HCT116 (cell line): ENCODE measurements around the gene KCNAB3. TPM values are rescaled to one million over a fixed set of nuclear protein-coding genes. Genes with fewer than 3 reads are reported as not detected.

Experiments
- ATAC-seq: fragments of 200-7000 bp; cut with Tn5 transposase; 2 replicates; pipeline ENCODE4 v1.9.1; 2020; ENCODE audit warnings: mild to moderate bottlenecking, moderate library complexity
- BruUV-seq: library from RNA; stranded (reverse); fragments of 400-500 nt; replicated peaks from 2 replicates; lab custom pipeline; 2021; lab: Mats Ljungman, UMichigan
- CTCF ChIA-PET: fragments of 300-600 bp; sonication (Branson Sonifier 250); formaldehyde crosslinking; loops from one replicate; lab custom pipeline; 2021; ENCODE audit warnings: antibody characterized with exemption; lab: Charles Lee
- POLR2A ChIA-PET: fragments of 300-600, 350-600 bp; sonication (Branson Sonifier 250); formaldehyde crosslinking; loops from one replicate; lab custom pipeline; 2021; ENCODE audit warnings: antibody characterized with exemption; lab: Charles Lee
- RAD21 ChIA-PET, 2 experiments: fragments of 300-600 bp; sonication (Branson Sonifier 250); formaldehyde crosslinking; loops; one replicate each; lab custom pipeline; 2023; ENCODE audit warnings: low total read pairs in 2 of 2; ENCODE audit not compliant: uncharacterized antibody in 2 of 2, unreplicated experiment in 2 of 2, low non-redundant PET in 1 of 2; lab: Charles Lee
- DNase-seq: peaks from one replicate; pipeline ENCODE4 v3.0.0-alpha.2; 2010; ENCODE audit warnings: low read depth, low spot score
- H2AFZ ChIP-seq: fragments of 200-600 bp; shearing (Covaris generic), sonication (generic); 2 replicates; pipeline ENCODE4 v1.6.1; 2017; ENCODE audit warnings: low read depth, mixed run types, mixed read lengths, antibody characterized with exemption, low read length; ENCODE audit not compliant: poor library complexity, severe bottlenecking
- H3K27ac ChIP-seq: 2 replicates; pipeline ENCODE4 v1.5.1; 2012; ENCODE audit warnings: low read depth, low read length
- H3K27me3 ChIP-seq: fragments of 200-600 bp; sonication (generic); 2 replicates; pipeline ENCODE4 v1.6.1; 2016; ENCODE audit warnings: mixed run types, low read length, mixed read lengths; ENCODE audit not compliant: insufficient read depth
- H3K36me3 ChIP-seq, 2 experiments: fragments of 200-500 bp in 1 of 2; fragments of 200-600 bp in 1 of 2; sonication (Bioruptor generic) in 1 of 2; sonication (generic) in 1 of 2; 2 replicates each; pipeline versions ENCODE4 v1.5.1 to v1.6.1; 2014 to 2016; ENCODE audit warnings: low read length in 2 of 2, inconsistent platforms in 1 of 2, mixed read lengths in 1 of 2, mixed run types in 1 of 2; ENCODE audit not compliant: insufficient read depth in 2 of 2, control insufficient read depth in 1 of 2
- H3K4me1 ChIP-seq, 2 experiments: fragments of 200-600 bp in 1 of 2; sonication (generic) in 1 of 2; 2 replicates each; pipeline versions ENCODE4 v1.5.1 to v1.6.1; 2012 to 2017; ENCODE audit warnings: low read length in 2 of 2, inconsistent platforms in 1 of 2, mild to moderate bottlenecking in 1 of 2, mixed read lengths in 1 of 2, mixed run types in 1 of 2, moderate library complexity in 1 of 2; ENCODE audit not compliant: insufficient read depth in 2 of 2, control insufficient read depth in 1 of 2
- H3K4me2 ChIP-seq: fragments of 200-600 bp; sonication (generic); 2 replicates; pipeline ENCODE4 v1.6.1; 2017; ENCODE audit warnings: mixed run types, low read length, mixed read lengths
- H3K4me3 ChIP-seq, 2 experiments: fragments of 200-600 bp in 1 of 2; sonication (generic) in 1 of 2; replicated peaks in 1 of 2; 2 replicates each; pipeline ENCODE4 v1.5.1; 2011 to 2016; ENCODE audit warnings: low read length in 2 of 2, control low read depth in 1 of 2, low read depth in 1 of 2, mild to moderate bottlenecking in 1 of 2, mixed read lengths in 1 of 2, mixed run types in 1 of 2
- H3K79me2 ChIP-seq: fragments of 200-600 bp; sonication (generic); 2 replicates; pipeline ENCODE4 v1.6.1; 2017; ENCODE audit warnings: mild to moderate bottlenecking, mixed run types, low read length, moderate library complexity, mixed read lengths; ENCODE audit not compliant: insufficient read depth
- H3K9ac ChIP-seq: fragments of 200-600 bp; sonication (generic); 2 replicates; pipeline ENCODE4 v1.6.1; 2016; ENCODE audit warnings: low read length, mixed read lengths
- H3K9me2 ChIP-seq: fragments of 200-600 bp; sonication (generic), shearing (Covaris generic); 2 replicates; pipeline ENCODE4 v1.6.1; 2017; ENCODE audit warnings: mixed run types, mild to moderate bottlenecking, moderate library complexity; ENCODE audit not compliant: insufficient read depth
- H3K9me3 ChIP-seq, 2 experiments: fragments of 200-500 bp in 1 of 2; fragments of 200-600 bp in 1 of 2; sonication (Bioruptor generic) in 1 of 2; sonication (generic) in 1 of 2; 2 replicates each; pipeline ENCODE4 v1.6.1; 2014 to 2017; ENCODE audit warnings: low read length in 2 of 2, mixed read lengths in 2 of 2, inconsistent platforms in 1 of 2, low read depth in 1 of 2, mild to moderate bottlenecking in 1 of 2, mixed run types in 1 of 2, moderate library complexity in 1 of 2; ENCODE audit not compliant: control insufficient read depth in 1 of 2, insufficient read depth in 1 of 2
- H4K20me1 ChIP-seq: fragments of 200-600 bp; sonication (generic), shearing (Covaris generic); 2 replicates; pipeline ENCODE4 v1.6.1; 2017; ENCODE audit warnings: mixed run types, mild to moderate bottlenecking, moderate library complexity; ENCODE audit not compliant: insufficient read depth
- ATF3 ChIP-seq: IDR thresholded peaks from 2 replicates; pipeline ENCODE4 v1.6.1; 2012
- ELF1 ChIP-seq: IDR thresholded peaks from 2 replicates; pipeline ENCODE4 v1.6.1; 2012; ENCODE audit warnings: low read depth, borderline replicate concordance
- EZH2 ChIP-seq: fragments of 200-600 bp; sonication (generic); IDR thresholded peaks from 2 replicates; pipeline ENCODE4 v1.6.1; 2017; ENCODE audit warnings: antibody characterized with exemption, mixed run types
- EZH2phosphoT487 ChIP-seq: fragments of 200-600 bp; IDR thresholded peaks from 2 replicates; pipeline ENCODE4 v1.6.1; 2018; ENCODE audit warnings: antibody characterized with exemption, borderline replicate concordance
- FOSL1 ChIP-seq: IDR thresholded peaks from 2 replicates; pipeline ENCODE4 v1.6.1; 2012; ENCODE audit warnings: low read depth
- JUND ChIP-seq: IDR thresholded peaks from 2 replicates; pipeline ENCODE4 v1.6.1; 2012
- MAX ChIP-seq: IDR thresholded peaks from 2 replicates; pipeline ENCODE4 v1.6.1; 2012
- POLR2AphosphoS5 ChIP-seq: IDR thresholded peaks from 2 replicates; pipeline ENCODE4 v1.6.1; 2011; ENCODE audit warnings: mild to moderate bottlenecking, low read depth, low read length, moderate library complexity
- RAD21 ChIP-seq: IDR thresholded peaks from 2 replicates; pipeline ENCODE4 v1.6.1; 2012; ENCODE audit warnings: low read depth, mild to moderate bottlenecking
- REST ChIP-seq: IDR thresholded peaks from 2 replicates; pipeline ENCODE4 v1.6.1; 2012; ENCODE audit warnings: low read depth
- YY1 ChIP-seq: IDR thresholded peaks from 2 replicates; pipeline ENCODE4 v1.6.1; 2011; ENCODE audit warnings: low read length, low read depth, moderate library complexity, mild to moderate bottlenecking; ENCODE audit not compliant: insufficient replicate concordance; ENCODE audit errors: extremely low read depth
- intact Hi-C: fragments of 100-400 bp; cut with micrococcal nuclease; formaldehyde crosslinking; loops from 2 replicates; pipeline ENCODE4 v1.10.0; 2022
- total RNA-seq: library from RNA; stranded (reverse); gene quantifications from one replicate; pipeline ENCODE4 v1.2.1, GENCODE V29; 2021; ENCODE audit not compliant: unreplicated experiment

Gene KCNAB3
- total RNA-seq, 1 experiment from 2014 or later: 7.1 TPM

GRCh38 chr17:7887038-7887481, 42.6 kb downstream of the KCNAB3 start (continued):
- TF ChIP-seq POLR2AphosphoS5 (no peak), JUND (no peak), YY1 (no peak), RAD21 (no peak), REST (no peak), FOSL1 (no peak)

- no peaks in the 10 kb centered on the region for H3K27me3 ChIP-seq
- intact Hi-C loops: loop anchor here (1.0 to 2.0 kb wide), 2 partner anchors 29 to 52 kb away; partner anchors contain the start of genes KDM6B and NAA38
- H3K4me3 ChIP-seq: peak overlapping the region; percentile 56 to 82
- peak overlapping the region; percentile 97 for H3K27ac ChIP-seq
- H3K4me1 ChIP-seq: peaks cover 39 to 53% of the 10 kb centered on the region in 2 experiments
- H3K9me3 ChIP-seq: no peaks in the 10 kb centered on the region
- peaks cover 33% of the 10 kb centered on the region for H3K79me2 ChIP-seq
- 0 out of 2 replicates have a peak, but pooled peaks have one; percentile 9 for ATAC-seq
- no TSS peak for BruUV-seq
- no peaks in the 10 kb centered on the region for H4K20me1 ChIP-seq
- POLR2A ChIA-PET: no interaction called here
- peaks cover 7 to 15% of the 10 kb centered on the region in 2 experiments; a peak in 2 of 4 replicates for H3K36me3 ChIP-seq
- H3K4me2 ChIP-seq: peak overlapping the region; percentile 99
- H3K9ac ChIP-seq: peak overlapping the region; percentile 86
- no peaks in the 10 kb centered on the region for H3K9me2 ChIP-seq
- TF ChIP-seq ATF3 (no peak), ELF1 (no peak), EZH2 (no peak), EZH2phosphoT487 (no peak), MAX (no peak)
- RAD21 ChIA-PET: no interaction called here
- DNase-seq: no peak
- CTCF ChIA-PET: interaction anchor here (0.8 to 1.0 kb wide), 3 partner anchors 20 to 29 kb away, joined by 3 read pairs; partner anchors contain the start of gene NAA38
- H2AFZ ChIP-seq: no peak overlapping the region
These were observed 43.2 kb downstream of the KCNAB3 start for GRCh38 chr17:7886227-7887037.
